Stimulated activated effector memory CD8-positive, alpha-beta T cell treated with anti-CD3 and anti-CD28 coated beads, Interleukin-12 subunit alpha, Interleukin-12 subunit beta, amount 100 ng/mL, for 72 hours (primary cell): ENCODE results near the gene OR2AG2.
"Not testable (repeated sequence)": the region's sequence is repeated elsewhere in the genome, so short reads cannot be mapped to it uniquely, and the experiment has no call there.

Source experiments
- ATAC-seq: fragments of 150-1000 bp; cut with Tn5 transposase; 2 replicates; pipeline ENCODE4 v1.10.0; 2021
- DNase-seq, 2 donors: peaks; one replicate each; pipeline ENCODE4 v3.0.0; 2021 to 2022; ENCODE audit warnings: low spot score in 2 of 2
- H3K27ac Mint-ChIP-seq: one replicate; pipeline ENCODE4 v1.8.0; 2022; ENCODE audit warnings: mild to moderate bottlenecking, mixed read lengths
- H3K36me3 Mint-ChIP-seq: one replicate; pipeline ENCODE4 v1.8.0; 2022; ENCODE audit warnings: mild to moderate bottlenecking, mixed read lengths
- H3K4me1 Mint-ChIP-seq: one replicate; pipeline ENCODE4 v1.8.0; 2022; ENCODE audit warnings: mixed read lengths
- H3K4me3 Mint-ChIP-seq: one replicate; pipeline ENCODE4 v1.8.0; 2022; ENCODE audit warnings: mild to moderate bottlenecking, mixed read lengths
- H3K9me3 Mint-ChIP-seq: one replicate; pipeline ENCODE4 v1.8.0; 2022; ENCODE audit warnings: mixed read lengths

Gene OR2AG2

GRCh38 chr11:6771926-6772893 lies at the start of gene OR2AG2:
TSS of gene OR2AG2 (minus strand) at chr11:6771976. CDS start at chr11:6768957, 3,019 bp downstream.
- no peak for ATAC-seq
- Mint-ChIP-seq H3K9me3 (no peaks in the 10 kb centered on the region), H3K27ac (no peak within 1 kb of the TSS), H3K4me3 (no peak within 1 kb of the TSS), H3K4me1 (no peaks in the 10 kb centered on the region), H3K36me3 (no peaks in the 10 kb centered on the region)
- no peak for DNase-seq

GRCh38 chr11:6818967-6819366 lies 47.2 kb upstream of the OR2AG2 start:
- no peak overlapping the region for H3K27ac Mint-ChIP-seq
- no peaks in the 10 kb centered on the region for H3K36me3 Mint-ChIP-seq
- no peak overlapping the region for H3K4me3 Mint-ChIP-seq
- DNase-seq (no peak), ATAC-seq (no peak)
- no peaks in the 10 kb centered on the region for H3K4me1 Mint-ChIP-seq
- H3K9me3 Mint-ChIP-seq = no peaks in the 10 kb centered on the region

- Mint-ChIP-seq H3K4me3 (no peak overlapping the region), H3K9me3 (no peaks in the 10 kb centered on the region), H3K36me3 (no peaks in the 10 kb centered on the region), H3K27ac (no peak overlapping the region), H3K4me1 (no peaks in the 10 kb centered on the region)
- DNase-seq (no peak), ATAC-seq (peak; percentile 31)
Measured at GRCh38 chr11:6817694-6818093, 45.9 kb upstream of the OR2AG2 start.

GRCh38 chr11:6813656-6814055 lies 41.9 kb upstream of the OR2AG2 start:
- H3K4me3 Mint-ChIP-seq = no peak overlapping the region

GRCh38 chr11:6812390-6813005 lies 40.7 kb upstream of the OR2AG2 start:
- Mint-ChIP-seq H3K9me3 (no peaks in the 10 kb centered on the region), H3K4me1 (no peaks in the 10 kb centered on the region), H3K27ac (no peak overlapping the region), H3K4me3 (no peak overlapping the region), H3K36me3 (no peaks in the 10 kb centered on the region)
- peak; percentile 81 for ATAC-seq
- peak in 1 of 2 donors; percentile 63 for DNase-seq

More at GRCh38 chr11:6813656-6814055, 41.9 kb upstream of the OR2AG2 start:
- Mint-ChIP-seq H3K36me3 (no peaks in the 10 kb centered on the region), H3K27ac (no peak overlapping the region), H3K9me3 (no peaks in the 10 kb centered on the region), H3K4me1 (no peaks in the 10 kb centered on the region)
- DNase-seq = no peak
- no peak for ATAC-seq

- not testable (repeated sequence) for ATAC-seq
Measured at GRCh38 chr11:6801075-6801474, 29.3 kb upstream of the OR2AG2 start.

GRCh38 chr11:6799402-6799801 lies 27.6 kb upstream of the OR2AG2 start, which contains the start of gene OR6A2:
TSS of gene OR6A2 (minus strand) at chr11:6799689. CDS start at chr11:6795708, 3,981 bp downstream.
- H3K36me3 Mint-ChIP-seq = no peaks in the 10 kb centered on the region
- ATAC-seq = no peak
- no peaks in the 10 kb centered on the region for H3K4me1 Mint-ChIP-seq
- H3K27ac Mint-ChIP-seq = no peak within 1 kb of the TSS
- DNase-seq = no peak
- H3K4me3 Mint-ChIP-seq = no peak within 1 kb of the TSS
- H3K9me3 Mint-ChIP-seq = peaks cover 7% of the 10 kb centered on the region

More at GRCh38 chr11:6801075-6801474, 29.3 kb upstream of the OR2AG2 start:
- H3K4me1 Mint-ChIP-seq, H3K9me3 Mint-ChIP-seq, H3K4me3 Mint-ChIP-seq, H3K27ac Mint-ChIP-seq, H3K36me3 Mint-ChIP-seq, DNase-seq: not testable (repeated sequence)

- no peaks in the 10 kb centered on the region for H3K4me1 Mint-ChIP-seq
Measured at GRCh38 chr11:6794639-6795038, 22.9 kb upstream of the OR2AG2 start.

GRCh38 chr11:6790546-6790945 lies 18.8 kb upstream of the OR2AG2 start:
- H3K9me3 Mint-ChIP-seq = no peaks in the 10 kb centered on the region
- no peak overlapping the region for H3K27ac Mint-ChIP-seq
- no peak for ATAC-seq
- no peaks in the 10 kb centered on the region for H3K4me1 Mint-ChIP-seq
- no peak for DNase-seq
- H3K4me3 Mint-ChIP-seq = no peak overlapping the region
- H3K36me3 Mint-ChIP-seq = no peaks in the 10 kb centered on the region

More at GRCh38 chr11:6794639-6795038, 22.9 kb upstream of the OR2AG2 start:
- DNase-seq (no peak), ATAC-seq (no peak)
- Mint-ChIP-seq H3K36me3 (no peaks in the 10 kb centered on the region), H3K4me3 (no peak overlapping the region), H3K27ac (no peak overlapping the region), H3K9me3 (no peaks in the 10 kb centered on the region)

GRCh38 chr11:6782720-6783119 lies 10.9 kb upstream of the OR2AG2 start, which contains the start of gene OR2AG1:
TSS of gene OR2AG1 (plus strand) at chr11:6783020. CDS start at chr11:6785038, 2,018 bp downstream.
- H3K27ac Mint-ChIP-seq = no peak within 1 kb of the TSS
- no peaks in the 10 kb centered on the region for H3K36me3 Mint-ChIP-seq
- ATAC-seq (no peak), DNase-seq (no peak)
- H3K4me3 Mint-ChIP-seq = no peak within 1 kb of the TSS
- H3K4me1 Mint-ChIP-seq = no peaks in the 10 kb centered on the region
- no peaks in the 10 kb centered on the region for H3K9me3 Mint-ChIP-seq

GRCh38 chr11:6780829-6781228 lies 9.1 kb upstream of the OR2AG2 start:
- Mint-ChIP-seq H3K27ac (no peak overlapping the region), H3K9me3 (no peaks in the 10 kb centered on the region), H3K36me3 (no peaks in the 10 kb centered on the region), H3K4me1 (no peaks in the 10 kb centered on the region), H3K4me3 (no peak overlapping the region)
- DNase-seq (no peak), ATAC-seq (no peak)

- Mint-ChIP-seq H3K4me3 (no peak overlapping the region), H3K27ac (no peak overlapping the region), H3K4me1 (no peaks in the 10 kb centered on the region), H3K36me3 (no peaks in the 10 kb centered on the region), H3K9me3 (no peaks in the 10 kb centered on the region)
- no peak for ATAC-seq
- DNase-seq = no peak
Measured at GRCh38 chr11:6778518-6778917, 6.7 kb upstream of the OR2AG2 start.

GRCh38 chr11:6757373-6757967 lies 14.3 kb downstream of the OR2AG2 start:
- Mint-ChIP-seq H3K27ac (no peak overlapping the region), H3K4me3 (no peak overlapping the region), H3K36me3 (no peaks in the 10 kb centered on the region), H3K9me3 (no peaks in the 10 kb centered on the region), H3K4me1 (peaks cover 11% of the 10 kb centered on the region)
- DNase-seq = no peak
- ATAC-seq = peak; percentile 81

GRCh38 chr11:6755953-6756347 lies 15.8 kb downstream of the OR2AG2 start:
- no peaks in the 10 kb centered on the region for H3K36me3 Mint-ChIP-seq
- no peak overlapping the region for H3K27ac Mint-ChIP-seq
- H3K4me1 Mint-ChIP-seq = peaks cover 11% of the 10 kb centered on the region
- DNase-seq = no peak
- ATAC-seq = no peak
- no peak overlapping the region for H3K4me3 Mint-ChIP-seq
- H3K9me3 Mint-ChIP-seq = no peaks in the 10 kb centered on the region

GRCh38 chr11:6755303-6755952 lies 16.3 kb downstream of the OR2AG2 start:
- H3K4me3 Mint-ChIP-seq = no peak overlapping the region
- H3K4me1 Mint-ChIP-seq = peaks cover 11% of the 10 kb centered on the region
- H3K36me3 Mint-ChIP-seq = no peaks in the 10 kb centered on the region
- peak; percentile 71 for ATAC-seq
- H3K9me3 Mint-ChIP-seq = no peaks in the 10 kb centered on the region
- DNase-seq = no peak
- H3K27ac Mint-ChIP-seq = no peak overlapping the region
